Measurements from ENCODE around the gene KIAA0232.
A peak's percentile ranks its signal among the peaks of the same experiment; 100 is the strongest.

Gene KIAA0232

DNA sequence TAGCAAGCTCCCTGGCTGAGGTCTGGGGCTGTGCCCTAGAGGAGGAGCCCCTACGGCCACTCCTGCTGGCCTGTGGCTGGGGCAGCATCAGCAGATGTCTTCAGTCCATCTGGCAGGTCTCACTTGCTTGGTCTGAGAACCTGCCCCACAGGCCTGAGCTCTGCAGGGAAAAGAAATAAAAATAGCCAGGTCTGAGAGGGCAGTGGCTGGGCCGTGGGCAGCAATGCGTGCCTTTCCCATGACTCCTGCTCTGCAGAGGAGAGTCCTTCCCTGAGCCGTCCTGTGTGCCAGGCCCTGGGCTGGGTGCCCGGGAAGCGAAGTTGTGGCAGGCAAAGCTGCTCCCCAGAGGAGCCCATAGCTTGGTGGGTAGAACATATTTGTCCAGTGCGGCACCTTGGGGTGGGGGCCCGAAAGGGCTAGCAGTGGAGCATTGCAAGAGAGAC is 11.3 kb upstream of the KIAA0232 start:
- peak; percentile 96 for DNase-seq (ENCODE audit: low spot score)
- Histone ChIP-seq H3K27ac (peak overlapping the region; percentile 67 to 88), H3K4me3 (no peak overlapping the region)
- TF ChIP-seq CTCF (IDR thresholded peaks at IDR 0.05), result no peak

GRCh38 chr4:6772223-6772928 is 10.2 kb upstream of the KIAA0232 start:
- Histone ChIP-seq H3K27ac (peak overlapping the region; percentile 61 to 88), H3K4me3 (no peak overlapping the region)
- no peak for DNase-seq (ENCODE audit: low spot score)
- no peak for TF ChIP-seq CTCF (IDR thresholded peaks at IDR 0.05)

GRCh38 chr4:6773106-6773505 is 9.4 kb upstream of the KIAA0232 start:
- TF ChIP-seq CTCF (IDR thresholded peaks at IDR 0.05), result no peak
- Histone ChIP-seq H3K27ac (peak overlapping the region; percentile 61 to 88), H3K4me3 (no peak overlapping the region)
- no peak for DNase-seq (ENCODE audit: low spot score)

GRCh38 chr4:6773616-6774540 is 8.6 kb upstream of the KIAA0232 start:
- peak overlapping the region; percentile 61 to 88 for H3K27ac ChIP-seq
- DNase-seq (ENCODE audit: low spot score), result no peak
- no peak for TF ChIP-seq CTCF (IDR thresholded peaks at IDR 0.05)
- no peak overlapping the region for H3K4me3 ChIP-seq

- Histone ChIP-seq H3K4me3 (no peak overlapping the region), H3K27ac (no peak overlapping the region)
- DNase-seq (ENCODE audit: low spot score), result no peak
- no peak for TF ChIP-seq CTCF (IDR thresholded peaks at IDR 0.05)
Observed at GRCh38 chr4:6775746-6776145, 6.8 kb upstream of the KIAA0232 start.

DNA sequence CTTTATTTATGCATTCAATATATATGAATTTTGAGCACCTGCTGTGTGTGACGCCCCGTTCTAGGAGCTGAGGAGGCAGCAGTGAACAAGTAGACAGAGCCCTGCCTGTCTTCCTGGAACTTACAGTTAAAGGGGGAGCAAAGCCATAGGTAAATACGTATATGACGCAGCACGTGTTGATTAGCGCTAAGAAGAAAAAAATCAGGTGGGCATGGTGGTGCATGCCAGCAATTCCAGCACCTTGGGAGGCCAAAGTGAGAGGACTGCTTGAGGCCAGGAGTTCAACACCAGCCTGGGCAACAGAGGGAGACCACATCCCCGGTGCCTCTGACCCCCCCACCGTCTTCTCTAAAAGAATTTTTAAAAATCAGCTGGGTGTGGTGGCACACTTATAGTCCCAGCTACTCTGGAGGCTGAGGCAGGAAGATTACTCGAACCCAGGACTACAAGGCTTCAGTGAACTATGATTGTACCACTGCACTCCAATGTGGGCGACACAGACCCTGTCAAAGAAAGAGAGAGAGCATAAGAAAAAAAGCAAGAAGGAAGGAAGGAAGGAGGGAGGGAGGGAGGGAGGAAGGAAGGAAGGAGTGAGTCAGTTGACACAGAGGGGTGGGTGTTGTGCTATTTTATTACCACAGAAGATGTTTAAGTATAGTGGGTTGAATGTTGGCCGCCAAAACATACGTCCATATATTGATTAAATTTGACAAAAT is 5.4 kb upstream of the KIAA0232 start:
- no peak for TF ChIP-seq CTCF (IDR thresholded peaks at IDR 0.05)
- no peak for DNase-seq (ENCODE audit: low spot score)

More for the DNA sequence above, 5.4 kb upstream of the KIAA0232 start:
- Histone ChIP-seq H3K27ac (no peak overlapping the region), H3K4me3 (no peak overlapping the region)
